ENCODE data around the gene ZC3H14. TPM values are rescaled to one million over a fixed set of nuclear protein-coding genes. Genes with fewer than 3 reads are reported as not detected.

The ZC3H14 gene
- total and polyA plus RNA-seq, 10 of the 15 experiments (the other 5 are each of a cell fraction or from before 2014, with no cell fraction given) = 17.9 to 97.1 (median 47.6) TPM

DNA sequence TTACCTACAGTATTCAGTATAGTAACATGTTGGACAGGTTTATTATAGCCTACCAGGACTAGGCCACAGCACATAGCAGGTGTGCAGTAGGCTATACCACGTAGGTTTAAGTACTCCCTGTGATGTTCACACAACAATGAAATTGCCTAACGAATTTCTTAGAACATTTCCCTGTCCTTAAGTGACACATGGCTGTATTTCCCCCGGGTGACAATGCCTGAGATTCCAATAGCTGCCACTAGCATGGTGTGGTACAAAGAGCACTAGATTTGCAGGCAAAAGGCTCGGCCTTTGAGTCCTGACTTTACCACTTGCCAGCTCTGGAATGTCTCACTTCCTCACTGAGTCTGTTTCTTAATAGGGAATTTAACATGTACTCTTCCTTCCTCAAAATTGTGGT is 27.7 kb upstream of the ZC3H14 start:
- H3K9ac ChIP-seq (ENCODE audit: control insufficient read depth, insufficient read depth, low read length) = no peak overlapping the region
- no peak overlapping the region for H3K4me2 ChIP-seq (ENCODE audit: control insufficient read depth, insufficient read depth)
- ChIA-PET POLR2A (no interaction called here), RAD21 (ENCODE audit: unreplicated experiment) (no interaction called here), CTCF (no interaction called here), SMC1A (ENCODE audit: uncharacterized antibody, unreplicated experiment) (no interaction called here)
- H3K9me3 ChIP-seq (replicated peaks; ENCODE audit: control insufficient read depth, insufficient read depth, low read length) = no peaks in the 10 kb centered on the region
- no peaks in the 10 kb centered on the region for H3K4me1 ChIP-seq (ENCODE audit: control insufficient read depth, insufficient read depth, low read length)
- TF ChIP-seq, protein P1, sequence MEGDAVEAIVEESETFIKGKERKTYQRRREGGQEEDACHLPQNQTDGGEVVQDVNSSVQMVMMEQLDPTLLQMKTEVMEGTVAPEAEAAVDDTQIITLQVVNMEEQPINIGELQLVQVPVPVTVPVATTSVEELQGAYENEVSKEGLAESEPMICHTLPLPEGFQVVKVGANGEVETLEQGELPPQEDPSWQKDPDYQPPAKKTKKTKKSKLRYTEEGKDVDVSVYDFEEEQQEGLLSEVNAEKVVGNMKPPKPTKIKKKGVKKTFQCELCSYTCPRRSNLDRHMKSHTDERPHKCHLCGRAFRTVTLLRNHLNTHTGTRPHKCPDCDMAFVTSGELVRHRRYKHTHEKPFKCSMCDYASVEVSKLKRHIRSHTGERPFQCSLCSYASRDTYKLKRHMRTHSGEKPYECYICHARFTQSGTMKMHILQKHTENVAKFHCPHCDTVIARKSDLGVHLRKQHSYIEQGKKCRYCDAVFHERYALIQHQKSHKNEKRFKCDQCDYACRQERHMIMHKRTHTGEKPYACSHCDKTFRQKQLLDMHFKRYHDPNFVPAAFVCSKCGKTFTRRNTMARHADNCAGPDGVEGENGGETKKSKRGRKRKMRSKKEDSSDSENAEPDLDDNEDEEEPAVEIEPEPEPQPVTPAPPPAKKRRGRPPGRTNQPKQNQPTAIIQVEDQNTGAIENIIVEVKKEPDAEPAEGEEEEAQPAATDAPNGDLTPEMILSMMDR (IDR thresholded peaks at IDR 0.05 in 2 of 3, conservative IDR thresholded peaks at IDR 0.05 in 1 of 3; ENCODE audit: control insufficient read depth in 2 of 3, extremely low read depth in 1 of 3, insufficient read depth in 1 of 3, low read depth in 3 of 3, low read length in 3 of 3) = peak in 1 of 3 experiments; percentile 28; a peak in 1 of 6 replicates
- peak; percentile 44; the same call in 1 of the 2 replicates for TF ChIP-seq SPI1 (IDR thresholded peaks at IDR 0.05; ENCODE audit: borderline replicate concordance, insufficient read depth, low read depth, low read length)
- TF ChIP-seq, protein P2, sequence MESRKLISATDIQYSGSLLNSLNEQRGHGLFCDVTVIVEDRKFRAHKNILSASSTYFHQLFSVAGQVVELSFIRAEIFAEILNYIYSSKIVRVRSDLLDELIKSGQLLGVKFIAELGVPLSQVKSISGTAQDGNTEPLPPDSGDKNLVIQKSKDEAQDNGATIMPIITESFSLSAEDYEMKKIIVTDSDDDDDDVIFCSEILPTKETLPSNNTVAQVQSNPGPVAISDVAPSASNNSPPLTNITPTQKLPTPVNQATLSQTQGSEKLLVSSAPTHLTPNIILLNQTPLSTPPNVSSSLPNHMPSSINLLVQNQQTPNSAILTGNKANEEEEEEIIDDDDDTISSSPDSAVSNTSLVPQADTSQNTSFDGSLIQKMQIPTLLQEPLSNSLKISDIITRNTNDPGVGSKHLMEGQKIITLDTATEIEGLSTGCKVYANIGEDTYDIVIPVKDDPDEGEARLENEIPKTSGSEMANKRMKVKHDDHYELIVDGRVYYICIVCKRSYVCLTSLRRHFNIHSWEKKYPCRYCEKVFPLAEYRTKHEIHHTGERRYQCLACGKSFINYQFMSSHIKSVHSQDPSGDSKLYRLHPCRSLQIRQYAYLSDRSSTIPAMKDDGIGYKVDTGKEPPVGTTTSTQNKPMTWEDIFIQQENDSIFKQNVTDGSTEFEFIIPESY (IDR thresholded peaks at IDR 0.05) = no peak
- TF ChIP-seq TAF1 (IDR thresholded peaks at IDR 0.05; ENCODE audit: borderline replicate concordance, low read depth, low read length) = no peak
- TF ChIP-seq, protein P3, sequence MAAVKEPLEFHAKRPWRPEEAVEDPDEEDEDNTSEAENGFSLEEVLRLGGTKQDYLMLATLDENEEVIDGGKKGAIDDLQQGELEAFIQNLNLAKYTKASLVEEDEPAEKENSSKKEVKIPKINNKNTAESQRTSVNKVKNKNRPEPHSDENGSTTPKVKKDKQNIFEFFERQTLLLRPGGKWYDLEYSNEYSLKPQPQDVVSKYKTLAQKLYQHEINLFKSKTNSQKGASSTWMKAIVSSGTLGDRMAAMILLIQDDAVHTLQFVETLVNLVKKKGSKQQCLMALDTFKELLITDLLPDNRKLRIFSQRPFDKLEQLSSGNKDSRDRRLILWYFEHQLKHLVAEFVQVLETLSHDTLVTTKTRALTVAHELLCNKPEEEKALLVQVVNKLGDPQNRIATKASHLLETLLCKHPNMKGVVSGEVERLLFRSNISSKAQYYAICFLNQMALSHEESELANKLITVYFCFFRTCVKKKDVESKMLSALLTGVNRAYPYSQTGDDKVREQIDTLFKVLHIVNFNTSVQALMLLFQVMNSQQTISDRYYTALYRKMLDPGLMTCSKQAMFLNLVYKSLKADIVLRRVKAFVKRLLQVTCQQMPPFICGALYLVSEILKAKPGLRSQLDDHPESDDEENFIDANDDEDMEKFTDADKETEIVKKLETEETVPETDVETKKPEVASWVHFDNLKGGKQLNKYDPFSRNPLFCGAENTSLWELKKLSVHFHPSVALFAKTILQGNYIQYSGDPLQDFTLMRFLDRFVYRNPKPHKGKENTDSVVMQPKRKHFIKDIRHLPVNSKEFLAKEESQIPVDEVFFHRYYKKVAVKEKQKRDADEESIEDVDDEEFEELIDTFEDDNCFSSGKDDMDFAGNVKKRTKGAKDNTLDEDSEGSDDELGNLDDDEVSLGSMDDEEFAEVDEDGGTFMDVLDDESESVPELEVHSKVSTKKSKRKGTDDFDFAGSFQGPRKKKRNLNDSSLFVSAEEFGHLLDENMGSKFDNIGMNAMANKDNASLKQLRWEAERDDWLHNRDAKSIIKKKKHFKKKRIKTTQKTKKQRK (IDR thresholded peaks at IDR 0.05; ENCODE audit: low read depth, low read length) = no peak
- in situ Hi-C loops (cut with MboI) = no loop called here
- peak; percentile 72 for ATAC-seq
- H3K79me2 ChIP-seq (ENCODE audit: control insufficient read depth, insufficient read depth, low read length) = no peaks in the 10 kb centered on the region
- H3K4me3 ChIP-seq = no peak overlapping the region
- intact Hi-C loops (cut with micrococcal nuclease; ENCODE audit: unreplicated experiment) = no loop called here
- no peak overlapping the region for H2AFZ ChIP-seq (ENCODE audit: control insufficient read depth, low read depth, low read length)
- no peaks in the 10 kb centered on the region for H3K27me3 ChIP-seq (replicated peaks in 1 of 2; ENCODE audit: control insufficient read depth in 2 of 2, insufficient read depth in 2 of 2, low read length in 1 of 2)
- H4K20me1 ChIP-seq (ENCODE audit: control insufficient read depth, insufficient read depth) = no peaks in the 10 kb centered on the region
- FAIRE-seq = peak; percentile 68
- BruUV-seq (replicated peaks) = no TSS peak
- H3K36me3 ChIP-seq (ENCODE audit: control insufficient read depth in 2 of 2, insufficient read depth in 2 of 2, low read length in 1 of 2) = no peaks in the 10 kb centered on the region
- 10% methylated on average over 4 of the region's 4 CpGs for WGBS (ENCODE audit: insufficient coverage, insufficient replicate concordance, low lambda C conversion rate, missing lambda C conversion rate)
- H3K27ac ChIP-seq (ENCODE audit: control insufficient read depth, insufficient read depth) = no peak overlapping the region
- DNase-seq (ENCODE audit: low read depth, low spot score) = no peak

All from GM12878 (cell line).